CD8-positive, alpha-beta memory T cell (primary cell): ENCODE data around the gene PPP6R2. TPM values are rescaled to one million over a fixed set of nuclear protein-coding genes. Genes with fewer than 3 reads are reported as not detected.

Source experiments
- CTCF ChIA-PET: fragments of 350-600 bp; sonication (Branson Sonifier 250); formaldehyde crosslinking; loops from one replicate; lab custom pipeline; 2021; ENCODE audit warnings: antibody characterized with exemption; lab: Charles Lee
- POLR2A ChIA-PET: fragments of 350-600 bp; sonication (Branson Sonifier 250); formaldehyde crosslinking; loops from one replicate; lab custom pipeline; 2021; ENCODE audit warnings: antibody characterized with exemption; lab: Charles Lee
- DNase-seq, 5 donors: peaks; one replicate each; pipeline versions ENCODE4 v3.0.0 to v3.0.0-alpha.2; 2020 to 2022; ENCODE audit warnings: mixed read lengths in 1 of 5
- H3K27ac ChIP-seq: one replicate; pipeline ENCODE4 v1.7.0; 2013; ENCODE audit warnings: low read depth, mild to moderate bottlenecking, low read length, moderate library complexity
- H3K27me3 ChIP-seq: 2 replicates; pipeline ENCODE4 v1.7.0; 2013; ENCODE audit warnings: low read length, mild to moderate bottlenecking; ENCODE audit not compliant: insufficient read depth, poor library complexity, severe bottlenecking
- H3K36me3 ChIP-seq: 2 replicates; pipeline ENCODE4 v1.7.0; 2013; ENCODE audit warnings: mild to moderate bottlenecking, low read length, moderate library complexity; ENCODE audit not compliant: insufficient read depth
- H3K4me1 ChIP-seq: 2 replicates; pipeline ENCODE4 v1.7.0; 2013; ENCODE audit warnings: mild to moderate bottlenecking, low read length, moderate library complexity; ENCODE audit not compliant: insufficient read depth
- H3K4me3 ChIP-seq: 2 replicates; pipeline ENCODE4 v1.7.0; 2013; ENCODE audit warnings: mild to moderate bottlenecking, low read length
- H3K9me3 ChIP-seq: 2 replicates; pipeline ENCODE4 v1.7.0; 2013; ENCODE audit warnings: mild to moderate bottlenecking, low read length
- H3K27ac Mint-ChIP-seq, 8 donors: one replicate each; pipeline ENCODE4 v1.8.0; 2020 to 2021; ENCODE audit warnings: mixed read lengths in 8 of 8, mild to moderate bottlenecking in 6 of 8, inconsistent platforms in 3 of 8, moderate library complexity in 3 of 8
- H3K27me3 Mint-ChIP-seq, 2 donors: one replicate each; pipeline ENCODE4 v1.8.0; 2020 to 2021; ENCODE audit warnings: mixed read lengths in 2 of 2, mild to moderate bottlenecking in 1 of 2, moderate library complexity in 1 of 2
- H3K36me3 Mint-ChIP-seq, 3 donors: one replicate each; pipeline ENCODE4 v1.8.0; 2020 to 2021; ENCODE audit warnings: mixed read lengths in 3 of 3, inconsistent platforms in 1 of 3, mild to moderate bottlenecking in 1 of 3
- H3K4me1 Mint-ChIP-seq, 3 donors: one replicate each; pipeline ENCODE4 v1.8.0; 2020 to 2021; ENCODE audit warnings: mixed read lengths in 3 of 3, inconsistent platforms in 1 of 3, mild to moderate bottlenecking in 1 of 3
- H3K4me3 Mint-ChIP-seq, 7 donors: one replicate each; pipeline ENCODE4 v1.8.0; 2020 to 2021; ENCODE audit warnings: mixed read lengths in 7 of 7, mild to moderate bottlenecking in 6 of 7, moderate library complexity in 4 of 7, inconsistent platforms in 2 of 7
- H3K9me3 Mint-ChIP-seq, 5 donors: one replicate each; pipeline ENCODE4 v1.8.0; 2020 to 2022; ENCODE audit warnings: mixed read lengths in 5 of 5, mild to moderate bottlenecking in 3 of 5, moderate library complexity in 2 of 5, inconsistent platforms in 1 of 5
- polyA plus RNA-seq: library from polyadenylated mRNA; unstranded; fragments of 300-500 nt; fragmentation: Illumina TruSeq; gene quantifications from one replicate; pipeline ENCODE4 v1.2.3, GENCODE V29; 2021
- total RNA-seq, 2 experiments: library from RNA; stranded (reverse); gene quantifications; one replicate each; pipeline ENCODE4 v1.2.3, GENCODE V29; 2021

The PPP6R2 gene
- total and polyA plus RNA-seq, 3 experiments from 2014 or later = 34.2 to 55.9 (median 49.7) TPM

DNA sequence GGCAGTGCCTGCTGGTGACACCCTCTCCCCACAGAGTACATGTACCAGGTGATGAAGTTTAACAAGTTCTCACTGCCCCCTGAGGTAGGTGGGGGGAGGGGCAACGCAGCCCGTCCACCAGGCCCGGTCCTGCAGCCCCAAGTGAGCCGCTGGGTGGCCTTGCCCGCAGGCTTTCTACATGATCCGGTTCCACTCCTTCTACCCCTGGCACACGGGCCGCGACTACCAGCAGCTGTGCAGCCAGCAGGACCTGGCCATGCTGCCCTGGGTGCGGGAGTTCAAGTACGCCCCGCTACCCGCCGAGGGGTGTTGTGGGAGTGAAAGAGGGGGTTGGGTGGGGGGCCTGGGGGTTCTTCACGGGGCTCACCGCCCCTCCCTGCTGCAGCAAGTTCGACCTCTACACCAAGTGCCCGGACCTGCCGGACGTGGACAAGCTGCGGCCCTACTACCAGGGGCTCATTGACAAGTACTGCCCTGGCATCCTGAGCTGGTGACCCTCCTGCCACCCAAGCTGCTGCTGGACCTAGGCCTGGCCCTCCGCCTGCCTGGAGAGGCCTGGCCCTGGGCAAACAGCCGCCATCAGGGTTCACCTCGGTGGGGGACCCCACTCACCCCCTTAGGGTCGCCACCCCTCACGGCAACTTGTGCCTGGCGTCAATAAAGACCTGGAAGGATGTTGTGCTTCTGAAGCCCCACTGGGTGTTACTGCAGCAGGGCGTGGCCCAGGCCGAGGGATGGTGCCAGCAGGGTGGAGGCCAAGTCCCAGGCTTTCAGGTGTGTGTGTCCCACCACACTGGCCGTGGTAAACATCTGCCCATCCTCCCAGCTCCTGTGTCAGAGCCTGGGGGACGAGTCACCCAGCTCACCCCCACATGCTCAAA lies 146.5 kb downstream of the PPP6R2 start:
- CTCF ChIA-PET = interaction anchor here (1.1 to 1.3 kb wide), 2 partner anchors 9 to 16 kb away, joined by 3 to 4 read pairs; no protein-coding TSS in a partner anchor

GRCh38 chr22:50490531-50491308 lies 147.6 kb downstream of the PPP6R2 start:
- Histone ChIP-seq H3K4me1 (peaks cover 8% of the 10 kb centered on the region), H3K9me3 (no peaks in the 10 kb centered on the region), H3K27ac (no peak overlapping the region), H3K36me3 (no peaks in the 10 kb centered on the region), H3K27me3 (no peaks in the 10 kb centered on the region), H3K4me3 (no peak overlapping the region)
- CTCF ChIA-PET = interaction anchor here (0.7 to 1.1 kb wide), 3 partner anchors 8 to 35 kb away, joined by 3 to 4 read pairs (median 3); partner anchors contain the start of genes NCAPH2 and SCO2
- DNase-seq = no peak
- peaks cover 5 to 7% (median 6%) of the 10 kb centered on the region in 3 donors for H3K4me1 Mint-ChIP-seq
- H3K4me3 Mint-ChIP-seq = no peak overlapping the region
- POLR2A ChIA-PET = no interaction called here
- no peaks in the 10 kb centered on the region for H3K36me3 Mint-ChIP-seq
- H3K27ac Mint-ChIP-seq = no peak overlapping the region
- no peaks in the 10 kb centered on the region for H3K9me3 Mint-ChIP-seq
- peaks cover 6 to 7% of the 10 kb centered on the region in 2 donors for H3K27me3 Mint-ChIP-seq

More for the DNA sequence above, 146.5 kb downstream of the PPP6R2 start:
- Histone ChIP-seq H3K4me1 (peaks cover 8% of the 10 kb centered on the region), H3K4me3 (no peak overlapping the region), H3K27me3 (no peaks in the 10 kb centered on the region), H3K9me3 (no peaks in the 10 kb centered on the region), H3K27ac (no peak overlapping the region), H3K36me3 (no peaks in the 10 kb centered on the region)
- Mint-ChIP-seq H3K4me1 (peaks cover 5 to 7% (median 6%) of the 10 kb centered on the region in 3 donors), H3K27me3 (peaks cover 6 to 11% of the 10 kb centered on the region in 2 donors), H3K9me3 (no peaks in the 10 kb centered on the region), H3K27ac (no peak overlapping the region), H3K36me3 (no peaks in the 10 kb centered on the region), H3K4me3 (no peak overlapping the region)
- DNase-seq = no peak
- POLR2A ChIA-PET = no interaction called here

Other genes with a start within 250 kb of the PPP6R2 start
- gene PANX2, start 172.6 kb upstream of the PPP6R2 start, total RNA-seq = 1 to 10 TPM; 1.7 to 1.8 TPM
- gene PANX2, start 172.6 kb upstream of the PPP6R2 start, polyA plus RNA-seq = not detected
- gene TRABD, start 157.4 kb upstream of the PPP6R2 start, total RNA-seq = 100 to 1,000 TPM in 1 of 2 experiments, 10 to 100 TPM in 1; 96.2 to 102 TPM
- 49.0 TPM for gene TRABD, start 157.4 kb upstream of the PPP6R2 start, polyA plus RNA-seq
- gene SELENOO, start 142.3 kb upstream of the PPP6R2 start, total RNA-seq = 10 to 100 TPM; 22.3 to 25.9 TPM
- gene SELENOO, start 142.3 kb upstream of the PPP6R2 start, polyA plus RNA-seq = 6.1 TPM
- gene TUBGCP6, start 98.3 kb upstream of the PPP6R2 start, total RNA-seq = 10 to 100 TPM; 51.4 to 52.2 TPM
- 18.6 TPM for gene TUBGCP6, start 98.3 kb upstream of the PPP6R2 start, polyA plus RNA-seq
- gene HDAC10, start 92.1 kb upstream of the PPP6R2 start, total RNA-seq = 10 to 100 TPM; 42.5 to 44.7 TPM
- 7.5 TPM for gene HDAC10, start 92.1 kb upstream of the PPP6R2 start, polyA plus RNA-seq
- gene MAPK12, start 81.6 kb upstream of the PPP6R2 start, total RNA-seq = 1 to 10 TPM; 9.3 to 9.7 TPM
- gene MAPK12, start 81.6 kb upstream of the PPP6R2 start, polyA plus RNA-seq = 0.03 TPM
- 10 to 100 TPM; 12.8 to 13.2 TPM for gene MAPK11, start 72.9 kb upstream of the PPP6R2 start, total RNA-seq
- 0.28 TPM for gene MAPK11, start 72.9 kb upstream of the PPP6R2 start, polyA plus RNA-seq
- 10 to 100 TPM; 13.4 to 14.4 TPM for gene PLXNB2, start 35.7 kb upstream of the PPP6R2 start, total RNA-seq
- 0.17 TPM for gene PLXNB2, start 35.7 kb upstream of the PPP6R2 start, polyA plus RNA-seq
- 1 to 10 TPM; 3.9 to 4.3 TPM for gene DENND6B, start 16.3 kb upstream of the PPP6R2 start, total RNA-seq
- 0.67 TPM for gene DENND6B, start 16.3 kb upstream of the PPP6R2 start, polyA plus RNA-seq
- gene SBF1, start 131.7 kb downstream of the PPP6R2 start, total RNA-seq = 100 to 1,000 TPM; 144 to 150 TPM
- 43.8 TPM for gene SBF1, start 131.7 kb downstream of the PPP6R2 start, polyA plus RNA-seq
- 1 to 10 TPM; 3.4 to 3.5 TPM for gene ADM2, start 138.2 kb downstream of the PPP6R2 start, total RNA-seq
- 0.24 TPM for gene ADM2, start 138.2 kb downstream of the PPP6R2 start, polyA plus RNA-seq
- gene MIOX, start 143.5 kb downstream of the PPP6R2 start, total RNA-seq = under 1 TPM in 1 of 2 experiments, not detected in 1; 0.31 TPM
- not detected for gene MIOX, start 143.5 kb downstream of the PPP6R2 start, polyA plus RNA-seq
- 10 to 100 TPM; 88.6 to 89.4 TPM for gene LMF2, start 164.4 kb downstream of the PPP6R2 start, total RNA-seq
- gene LMF2, start 164.4 kb downstream of the PPP6R2 start, polyA plus RNA-seq = 33.6 TPM
- 100 to 1,000 TPM; 155 to 165 TPM for gene NCAPH2, start 164.9 kb downstream of the PPP6R2 start, total RNA-seq
- 36.5 TPM for gene NCAPH2, start 164.9 kb downstream of the PPP6R2 start, polyA plus RNA-seq
- 1 to 10 TPM; 2.4 to 3.5 TPM for gene SCO2, start 182.3 kb downstream of the PPP6R2 start, total RNA-seq
- gene SCO2, start 182.3 kb downstream of the PPP6R2 start, polyA plus RNA-seq = 6.5 TPM
- 10 to 100 TPM; 86.1 to 93.6 TPM for gene TYMP, start 186.7 kb downstream of the PPP6R2 start, total RNA-seq
- 17.5 TPM for gene TYMP, start 186.7 kb downstream of the PPP6R2 start, polyA plus RNA-seq
- 1 to 10 TPM; 5.1 to 6.2 TPM for gene KLHDC7B, start 202.6 kb downstream of the PPP6R2 start, total RNA-seq
- 8.1 TPM for gene KLHDC7B, start 202.6 kb downstream of the PPP6R2 start, polyA plus RNA-seq
- gene SYCE3, start 219.6 kb downstream of the PPP6R2 start, total RNA-seq = not detected
- not detected for gene SYCE3, start 219.6 kb downstream of the PPP6R2 start, polyA plus RNA-seq
- gene CPT1B, start 235.1 kb downstream of the PPP6R2 start, total RNA-seq = 10 to 100 TPM; 43.6 to 45.0 TPM
- 0.40 TPM for gene CPT1B, start 235.1 kb downstream of the PPP6R2 start, polyA plus RNA-seq
- 10 to 100 TPM; 72.1 to 76.1 TPM for gene CHKB, start 239.5 kb downstream of the PPP6R2 start, total RNA-seq
- 33.3 TPM for gene CHKB, start 239.5 kb downstream of the PPP6R2 start, polyA plus RNA-seq